NB4 (cell line): ENCODE measurements around the gene CAMSAP3.
A peak's percentile ranks its signal among the peaks of the same experiment; 100 is the strongest.

Experiments used
- DNase-seq: peaks from one replicate; pipeline ENCODE4 v3.0.0; 2010; ENCODE audit warnings: low read depth
- H3K4me3 ChIP-seq: one replicate; pipeline ENCODE4 v1.5.1; 2011; ENCODE audit warnings: mild to moderate bottlenecking, low read depth, low read length, moderate library complexity
- MYC ChIP-seq: IDR thresholded peaks from 2 replicates; pipeline ENCODE4 v1.6.1; 2011; ENCODE audit warnings: low read depth, low read length
- POLR2A ChIP-seq: IDR thresholded peaks from 2 replicates; pipeline ENCODE4 v1.6.1; 2011; ENCODE audit warnings: mild to moderate bottlenecking; ENCODE audit not compliant: insufficient read length; ENCODE audit errors: extremely low read depth
- TF ChIP-seq, protein P1 (sequence below): IDR thresholded peaks from 2 replicates; pipeline ENCODE4 v1.6.1; 2011; ENCODE audit warnings: low read depth, low read length
- TF ChIP-seq, protein P2 (sequence below): IDR thresholded peaks from one replicate; pipeline ENCODE4 v1.5.1; 2012; ENCODE audit warnings: low read depth, low read length

The CAMSAP3 gene

DNA sequence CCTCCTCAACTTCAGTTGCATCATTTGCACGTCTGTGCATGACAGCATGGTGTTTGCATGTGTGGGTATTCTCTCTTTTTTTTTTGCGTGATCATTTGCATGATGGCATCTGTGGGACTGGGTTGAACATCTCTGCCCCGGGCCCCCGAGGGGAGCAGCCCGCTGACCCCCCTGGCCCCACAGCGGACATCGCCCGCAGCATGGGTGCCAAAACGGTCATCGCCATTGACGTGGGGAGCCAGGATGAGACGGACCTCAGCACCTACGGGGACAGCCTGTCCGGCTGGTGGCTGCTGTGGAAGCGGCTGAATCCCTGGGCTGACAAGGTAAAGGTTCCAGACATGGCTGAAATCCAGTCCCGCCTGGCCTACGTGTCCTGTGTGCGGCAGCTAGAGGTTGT lies 37.0 kb upstream of the CAMSAP3 start:
- no peak overlapping the region for H3K4me3 ChIP-seq
- no peak for DNase-seq
- TF ChIP-seq, protein P1, sequence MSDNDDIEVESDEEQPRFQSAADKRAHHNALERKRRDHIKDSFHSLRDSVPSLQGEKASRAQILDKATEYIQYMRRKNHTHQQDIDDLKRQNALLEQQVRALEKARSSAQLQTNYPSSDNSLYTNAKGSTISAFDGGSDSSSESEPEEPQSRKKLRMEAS = no peak
- TF ChIP-seq POLR2A = no peak
- TF ChIP-seq, protein P2, sequence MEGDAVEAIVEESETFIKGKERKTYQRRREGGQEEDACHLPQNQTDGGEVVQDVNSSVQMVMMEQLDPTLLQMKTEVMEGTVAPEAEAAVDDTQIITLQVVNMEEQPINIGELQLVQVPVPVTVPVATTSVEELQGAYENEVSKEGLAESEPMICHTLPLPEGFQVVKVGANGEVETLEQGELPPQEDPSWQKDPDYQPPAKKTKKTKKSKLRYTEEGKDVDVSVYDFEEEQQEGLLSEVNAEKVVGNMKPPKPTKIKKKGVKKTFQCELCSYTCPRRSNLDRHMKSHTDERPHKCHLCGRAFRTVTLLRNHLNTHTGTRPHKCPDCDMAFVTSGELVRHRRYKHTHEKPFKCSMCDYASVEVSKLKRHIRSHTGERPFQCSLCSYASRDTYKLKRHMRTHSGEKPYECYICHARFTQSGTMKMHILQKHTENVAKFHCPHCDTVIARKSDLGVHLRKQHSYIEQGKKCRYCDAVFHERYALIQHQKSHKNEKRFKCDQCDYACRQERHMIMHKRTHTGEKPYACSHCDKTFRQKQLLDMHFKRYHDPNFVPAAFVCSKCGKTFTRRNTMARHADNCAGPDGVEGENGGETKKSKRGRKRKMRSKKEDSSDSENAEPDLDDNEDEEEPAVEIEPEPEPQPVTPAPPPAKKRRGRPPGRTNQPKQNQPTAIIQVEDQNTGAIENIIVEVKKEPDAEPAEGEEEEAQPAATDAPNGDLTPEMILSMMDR = no peak

DNA sequence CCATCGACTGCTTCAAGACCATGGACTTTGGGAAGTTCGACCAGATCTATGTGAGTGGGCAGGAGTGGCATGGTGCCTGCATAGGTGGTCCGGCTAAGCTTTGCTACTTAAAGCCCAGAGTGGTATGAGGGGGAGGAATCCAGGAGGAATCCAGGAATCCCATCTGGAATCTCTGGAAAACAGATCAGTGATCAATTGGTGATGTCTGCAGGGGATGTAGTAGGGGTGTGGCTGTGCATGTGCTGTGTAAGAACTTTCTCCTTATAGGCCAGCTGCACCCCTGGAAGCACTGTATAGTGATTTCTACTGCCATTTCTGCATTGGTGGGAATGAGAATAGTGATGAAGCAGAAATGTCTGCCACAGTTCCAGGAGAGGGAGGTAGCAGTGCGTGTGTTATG lies 36.6 kb upstream of the CAMSAP3 start:
- no peak for TF ChIP-seq MYC
- TF ChIP-seq, protein P1 = no peak
- H3K4me3 ChIP-seq = no peak overlapping the region
- DNase-seq = no peak

DNA sequence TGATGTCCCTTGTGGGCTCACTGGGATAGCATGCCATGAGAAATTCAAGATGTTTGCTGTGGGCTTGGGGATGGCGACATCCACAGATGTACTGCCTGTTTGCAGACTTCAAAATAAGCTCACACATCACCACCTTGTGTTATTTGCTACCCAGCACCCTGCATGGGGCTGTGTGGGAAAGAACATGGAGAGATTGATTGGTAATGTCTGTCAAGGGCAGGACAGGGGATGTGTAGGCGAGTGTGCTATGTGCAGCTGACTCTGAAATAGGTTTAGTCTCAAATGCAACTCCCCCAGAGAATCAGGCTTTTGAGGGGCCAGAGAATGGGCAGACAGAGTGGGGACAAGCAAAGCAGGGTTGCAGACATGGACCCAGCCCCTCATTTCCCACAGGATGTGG lies 35.4 kb upstream of the CAMSAP3 start:
- no peak overlapping the region for H3K4me3 ChIP-seq
- peak; percentile 33 for DNase-seq
- TF ChIP-seq, protein P2 = no peak

DNA sequence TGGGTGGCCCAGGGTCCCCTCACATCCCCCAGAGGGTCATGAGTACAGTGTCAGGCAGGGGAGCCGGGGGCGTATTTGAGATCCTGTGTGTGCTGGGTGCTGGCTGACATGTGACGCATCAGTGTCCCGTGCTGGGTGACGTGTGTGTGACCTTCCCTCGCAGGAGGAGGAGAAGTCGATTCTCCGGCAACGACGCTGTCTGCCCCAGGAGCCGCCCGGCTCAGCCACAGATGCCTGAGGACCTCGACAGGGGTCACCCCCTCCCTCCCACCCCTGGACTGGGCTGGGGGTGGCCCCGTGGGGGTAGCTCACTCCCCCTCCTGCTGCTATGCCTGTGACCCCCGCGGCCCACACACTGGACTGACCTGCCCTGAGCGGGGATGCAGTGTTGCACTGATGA lies 34.3 kb upstream of the CAMSAP3 start:
- H3K4me3 ChIP-seq = no peak overlapping the region
- TF ChIP-seq, protein P2 = no peak
- TF ChIP-seq MYC (no peak), POLR2A (no peak)
- TF ChIP-seq, protein P1 = no peak
- no peak for DNase-seq

DNA sequence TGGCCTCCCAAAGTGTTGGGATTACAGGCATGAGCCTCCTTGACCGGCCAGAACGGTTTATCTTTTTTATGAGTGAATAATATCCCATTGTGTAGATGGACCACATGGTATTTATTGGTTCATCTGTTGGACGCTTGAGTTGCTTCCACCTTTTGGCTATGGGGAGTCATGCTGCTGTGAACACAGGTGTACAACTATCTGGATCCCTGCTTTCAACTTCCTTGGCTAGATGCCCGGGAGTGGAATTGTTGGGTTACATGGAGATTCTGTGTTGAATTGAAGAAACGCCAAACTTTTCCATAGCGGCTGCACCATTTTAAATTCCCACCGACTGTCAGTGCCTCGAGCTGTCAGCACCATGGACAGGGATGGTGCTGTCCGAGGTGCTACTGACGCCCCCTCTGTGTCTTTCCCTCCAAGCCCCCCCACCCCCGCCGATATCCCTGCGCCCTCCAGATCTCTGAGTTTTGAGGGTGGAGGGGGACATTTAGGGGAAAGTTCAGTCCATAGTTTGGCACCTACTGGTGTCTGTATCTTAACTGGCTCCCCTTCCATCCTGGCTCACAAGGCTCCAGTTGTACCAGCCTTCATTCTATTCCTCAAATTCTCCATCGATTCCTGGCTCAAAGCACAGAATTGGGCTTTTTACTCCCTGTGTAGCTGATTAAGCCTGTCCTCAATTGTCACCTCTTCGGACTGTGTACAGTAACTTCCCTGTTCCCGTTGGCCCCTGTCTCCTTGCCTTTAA lies 32.8 kb upstream of the CAMSAP3 start:
- TF ChIP-seq MYC = no peak
- no peak for TF ChIP-seq POLR2A
- TF ChIP-seq, protein P1 = peak; percentile 34; the same call in 1 of the 2 replicates
- peak; percentile 40 for DNase-seq
- H3K4me3 ChIP-seq = no peak overlapping the region

DNA sequence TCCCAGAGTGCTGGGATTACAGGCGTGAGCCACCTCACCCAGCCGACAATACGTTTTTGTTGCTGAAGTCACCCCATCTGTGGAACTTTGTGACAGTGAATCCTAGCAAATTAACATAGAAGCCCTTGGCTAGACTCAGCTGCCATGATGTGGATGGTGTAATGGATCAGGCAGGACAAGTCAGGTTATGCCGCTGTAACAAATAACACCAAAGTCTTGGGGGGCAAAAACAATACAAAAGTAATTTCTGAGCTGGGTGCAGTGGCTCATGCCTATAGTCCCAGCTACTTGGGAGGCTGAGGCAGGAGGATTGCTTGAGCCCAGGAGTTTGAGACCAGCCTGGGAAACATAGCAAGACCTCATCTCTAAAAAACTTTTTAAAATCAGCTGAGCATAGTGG lies 30.8 kb upstream of the CAMSAP3 start:
- DNase-seq = no peak
- TF ChIP-seq POLR2A = no peak
- TF ChIP-seq, protein P2 = no peak
- TF ChIP-seq MYC = no peak
- TF ChIP-seq, protein P1 = no peak
- no peak overlapping the region for H3K4me3 ChIP-seq

DNA sequence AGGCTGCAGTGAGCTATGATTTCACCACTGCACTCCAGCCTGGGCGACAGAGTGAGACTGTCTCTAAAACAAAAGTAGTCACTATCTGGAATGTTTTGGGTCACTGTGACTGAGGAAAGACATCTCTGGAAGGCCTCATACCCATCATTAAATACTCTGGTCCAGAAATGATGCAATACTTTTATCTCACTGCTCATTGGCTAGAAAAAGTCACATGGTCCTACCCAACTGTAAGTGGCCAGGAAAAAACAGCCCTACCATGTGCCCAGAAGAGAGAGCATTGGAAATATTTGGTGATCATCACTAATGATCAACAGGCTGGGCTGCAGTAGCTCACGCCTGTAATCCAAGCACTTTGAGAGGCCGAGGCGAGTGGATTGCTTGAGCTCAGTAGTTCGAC lies 30.3 kb upstream of the CAMSAP3 start:
- no peak for TF ChIP-seq MYC
- TF ChIP-seq, protein P1 = no peak
- no peak for TF ChIP-seq POLR2A
- TF ChIP-seq, protein P2 = no peak
- H3K4me3 ChIP-seq = no peak overlapping the region
- DNase-seq = no peak
